Stimulated activated memory B cell treated with anti-CD40 and anti-IgM and Interleukin-4, amounts not matched to agents 10 μg/mL and 1 μg/mL and 100 μg/mL, for 72 hours (primary cell): ENCODE data around the gene XRN2.

Experiments
- ATAC-seq: fragments of 150-1000 bp; cut with Tn5 transposase; 2 replicates; pipeline ENCODE4 v1.10.0; 2021
- H3K27ac Mint-ChIP-seq: one replicate; pipeline ENCODE4 v1.8.0; 2022; ENCODE audit warnings: mild to moderate bottlenecking, mixed read lengths
- H3K27me3 Mint-ChIP-seq: one replicate; pipeline ENCODE4 v1.8.0; 2022; ENCODE audit warnings: mixed read lengths
- H3K36me3 Mint-ChIP-seq: one replicate; pipeline ENCODE4 v1.8.0; 2022; ENCODE audit warnings: mixed read lengths
- H3K4me1 Mint-ChIP-seq: one replicate; pipeline ENCODE4 v1.8.0; 2022; ENCODE audit warnings: mixed read lengths
- H3K4me3 Mint-ChIP-seq: one replicate; pipeline ENCODE4 v1.8.0; 2022; ENCODE audit warnings: mild to moderate bottlenecking, moderate library complexity, mixed read lengths
- H3K9me3 Mint-ChIP-seq: one replicate; pipeline ENCODE4 v1.8.0; 2022; ENCODE audit warnings: mixed read lengths

Gene XRN2

GRCh38 chr20:21322083-21322710, 19.1 kb downstream of the XRN2 start:
- Mint-ChIP-seq H3K36me3 (peaks cover 53% of the 10 kb centered on the region), H3K27me3 (no peaks in the 10 kb centered on the region), H3K9me3 (peaks cover 10% of the 10 kb centered on the region), H3K4me3 (no peak overlapping the region), H3K4me1 (peaks cover 66% of the 10 kb centered on the region), H3K27ac (no peak overlapping the region)
- no peak for ATAC-seq

GRCh38 chr20:21322921-21323331, 19.8 kb downstream of the XRN2 start:
- H3K9me3 Mint-ChIP-seq, result peaks cover 10% of the 10 kb centered on the region
- no peak overlapping the region for H3K27ac Mint-ChIP-seq
- H3K36me3 Mint-ChIP-seq, result peaks cover 46% of the 10 kb centered on the region
- no peak for ATAC-seq
- no peak overlapping the region for H3K4me3 Mint-ChIP-seq
- H3K4me1 Mint-ChIP-seq, result peaks cover 59% of the 10 kb centered on the region
- no peaks in the 10 kb centered on the region for H3K27me3 Mint-ChIP-seq

- no peak for ATAC-seq
- peaks cover 44% of the 10 kb centered on the region for H3K36me3 Mint-ChIP-seq
- H3K4me3 Mint-ChIP-seq, result no peak overlapping the region
- H3K9me3 Mint-ChIP-seq, result peaks cover 8% of the 10 kb centered on the region
- H3K27ac Mint-ChIP-seq, result no peak overlapping the region
- no peaks in the 10 kb centered on the region for H3K27me3 Mint-ChIP-seq
- H3K4me1 Mint-ChIP-seq, result peaks cover 52% of the 10 kb centered on the region
These were observed 20.5 kb downstream of the XRN2 start for GRCh38 chr20:21323640-21324039.

GRCh38 chr20:21324126-21324525, 21.0 kb downstream of the XRN2 start:
- Mint-ChIP-seq H3K27ac (no peak overlapping the region), H3K4me1 (peaks cover 49% of the 10 kb centered on the region), H3K27me3 (no peaks in the 10 kb centered on the region), H3K4me3 (no peak overlapping the region), H3K9me3 (peaks cover 3% of the 10 kb centered on the region), H3K36me3 (peaks cover 42% of the 10 kb centered on the region)
- no peak for ATAC-seq

- Mint-ChIP-seq H3K4me1 (peaks cover 49% of the 10 kb centered on the region), H3K9me3 (peaks cover 3% of the 10 kb centered on the region), H3K27ac (peak overlapping the region; percentile 20), H3K4me3 (peak overlapping the region; percentile 2), H3K27me3 (no peaks in the 10 kb centered on the region), H3K36me3 (peaks cover 43% of the 10 kb centered on the region)
- no peak for ATAC-seq
These were observed 22.2 kb downstream of the XRN2 start for GRCh38 chr20:21325296-21325695.

- ATAC-seq, result no peak
- Mint-ChIP-seq H3K4me3 (no peak overlapping the region), H3K27me3 (no peaks in the 10 kb centered on the region), H3K27ac (peak overlapping the region; percentile 6), H3K4me1 (peaks cover 49% of the 10 kb centered on the region), H3K36me3 (peaks cover 38% of the 10 kb centered on the region), H3K9me3 (peaks cover 3% of the 10 kb centered on the region)
These were observed 23.6 kb downstream of the XRN2 start for GRCh38 chr20:21326700-21327099.

- Mint-ChIP-seq H3K4me1 (no peaks in the 10 kb centered on the region), H3K27ac (no peak overlapping the region), H3K4me3 (no peak overlapping the region), H3K9me3 (no peaks in the 10 kb centered on the region), H3K36me3 (peaks cover 76% of the 10 kb centered on the region), H3K27me3 (no peaks in the 10 kb centered on the region)
- ATAC-seq, result no peak
These were observed 33.5 kb downstream of the XRN2 start for GRCh38 chr20:21336455-21337151.

- Mint-ChIP-seq H3K36me3 (peaks cover 75% of the 10 kb centered on the region), H3K4me1 (no peaks in the 10 kb centered on the region), H3K4me3 (no peak overlapping the region), H3K9me3 (no peaks in the 10 kb centered on the region), H3K27me3 (no peaks in the 10 kb centered on the region), H3K27ac (no peak overlapping the region)
- ATAC-seq, result no peak
These were observed 35.2 kb downstream of the XRN2 start for GRCh38 chr20:21338291-21338690.

GRCh38 chr20:21339499-21339898, 36.4 kb downstream of the XRN2 start:
- no peak overlapping the region for H3K4me3 Mint-ChIP-seq
- peaks cover 71% of the 10 kb centered on the region for H3K36me3 Mint-ChIP-seq
- H3K9me3 Mint-ChIP-seq, result no peaks in the 10 kb centered on the region
- no peak overlapping the region for H3K27ac Mint-ChIP-seq
- no peaks in the 10 kb centered on the region for H3K27me3 Mint-ChIP-seq
- H3K4me1 Mint-ChIP-seq, result no peaks in the 10 kb centered on the region
- ATAC-seq, result no peak

GRCh38 chr20:21340991-21341697, 38.0 kb downstream of the XRN2 start:
- Mint-ChIP-seq H3K4me1 (no peaks in the 10 kb centered on the region), H3K9me3 (no peaks in the 10 kb centered on the region), H3K4me3 (no peak overlapping the region), H3K27me3 (no peaks in the 10 kb centered on the region), H3K27ac (no peak overlapping the region), H3K36me3 (peaks cover 57% of the 10 kb centered on the region)
- ATAC-seq, result no peak

GRCh38 chr20:21342656-21343345, 39.7 kb downstream of the XRN2 start:
- Mint-ChIP-seq H3K4me1 (no peaks in the 10 kb centered on the region), H3K27ac (no peak overlapping the region), H3K4me3 (no peak overlapping the region), H3K27me3 (no peaks in the 10 kb centered on the region), H3K36me3 (peaks cover 50% of the 10 kb centered on the region), H3K9me3 (no peaks in the 10 kb centered on the region)
- ATAC-seq, result no peak

GRCh38 chr20:21344206-21344900, 41.2 kb downstream of the XRN2 start:
- Mint-ChIP-seq H3K36me3 (peaks cover 57% of the 10 kb centered on the region), H3K9me3 (no peaks in the 10 kb centered on the region), H3K4me1 (no peaks in the 10 kb centered on the region), H3K27ac (no peak overlapping the region), H3K4me3 (no peak overlapping the region), H3K27me3 (no peaks in the 10 kb centered on the region)
- no peak for ATAC-seq

- Mint-ChIP-seq H3K4me3 (no peak overlapping the region), H3K9me3 (no peaks in the 10 kb centered on the region), H3K4me1 (no peaks in the 10 kb centered on the region), H3K27ac (no peak overlapping the region), H3K36me3 (peaks cover 51% of the 10 kb centered on the region), H3K27me3 (no peaks in the 10 kb centered on the region)
- no peak for ATAC-seq
These were observed 41.8 kb downstream of the XRN2 start for GRCh38 chr20:21344961-21345360.

GRCh38 chr20:21352703-21353102, 49.6 kb downstream of the XRN2 start:
- Mint-ChIP-seq H3K4me3 (no peak overlapping the region), H3K27ac (no peak overlapping the region), H3K9me3 (no peaks in the 10 kb centered on the region), H3K4me1 (no peaks in the 10 kb centered on the region), H3K27me3 (no peaks in the 10 kb centered on the region), H3K36me3 (peaks cover 37% of the 10 kb centered on the region)
- no peak for ATAC-seq

- ATAC-seq, result no peak
- H3K4me1 Mint-ChIP-seq, result no peaks in the 10 kb centered on the region
- no peaks in the 10 kb centered on the region for H3K9me3 Mint-ChIP-seq
- H3K27me3 Mint-ChIP-seq, result no peaks in the 10 kb centered on the region
- H3K36me3 Mint-ChIP-seq, result peaks cover 32% of the 10 kb centered on the region
- H3K27ac Mint-ChIP-seq, result no peak overlapping the region
- H3K4me3 Mint-ChIP-seq, result no peak overlapping the region
These were observed 50.1 kb downstream of the XRN2 start for GRCh38 chr20:21353236-21353635.
